Upper lobe of right lung (tissue), 1 donor: ENCODE data around the gene CHCHD3. TPM values are rescaled to one million over a fixed set of nuclear protein-coding genes. Genes with fewer than 3 reads are reported as not detected.
"Not testable (repeated sequence)": the region's sequence is repeated elsewhere in the genome, so short reads cannot be mapped to it uniquely, and the experiment has no call there.

Experiments used
- ATAC-seq: fragments of 200-7000 bp; cut with Tn5 transposase; one replicate; pipeline ENCODE4 v1.9.1; 2020; ENCODE audit warnings: mild to moderate bottlenecking, moderate library complexity
- DNase-seq: peaks from one replicate; pipeline ENCODE4 v3.0.0-alpha.2; 2020
- H3K27ac ChIP-seq: fragments of 200-600 bp; one replicate; pipeline ENCODE4 v1.8.0; 2022
- H3K27me3 ChIP-seq: fragments of 200-600 bp; one replicate; pipeline ENCODE4 v1.8.0; 2022; ENCODE audit warnings: mild to moderate bottlenecking
- H3K36me3 ChIP-seq: fragments of 200-600 bp; one replicate; pipeline ENCODE4 v1.8.0; 2022
- H3K4me1 ChIP-seq: fragments of 200-600 bp; one replicate; pipeline ENCODE4 v1.8.0; 2022
- H3K4me3 ChIP-seq: fragments of 200-600 bp; one replicate; pipeline ENCODE4 v1.8.0; 2022; ENCODE audit warnings: mild to moderate bottlenecking
- H3K9me3 ChIP-seq: fragments of 200-600 bp; one replicate; pipeline ENCODE4 v1.8.0; 2022
- CTCF ChIP-seq: fragments of 200-600 bp; IDR thresholded peaks from one replicate; pipeline ENCODE4 v1.8.0; 2022; ENCODE audit warnings: antibody characterized with exemption
- intact Hi-C: fragments of 100-400 bp; cut with DNase I; formaldehyde crosslinking; loops from one replicate; pipeline ENCODE4 v1.11.0; 2022
- total RNA-seq: library from RNA; stranded (reverse); fragmentation: NEBNext Ultra II Directional; extraction: Animal tissue kit (Norgen Biotek cat#: 25700); gene quantifications from one replicate; pipeline ENCODE4 v1.2.1, GENCODE V29; 2021
- donor health status: DM: no; HTN: yes; CAD: no; lungs with severe emphysema.

The CHCHD3 gene
- total RNA-seq, 1 donor from 2014 or later, result 43.0 TPM

GRCh38 chr7:132979524-132979923, 102.4 kb downstream of the CHCHD3 start:
- H3K27me3 ChIP-seq, result no peaks in the 10 kb centered on the region
- TF ChIP-seq CTCF, result no peak
- no peaks in the 10 kb centered on the region for H3K9me3 ChIP-seq
- intact Hi-C loops, result no loop called here
- ATAC-seq (no peak), DNase-seq (no peak)
- H3K4me1 ChIP-seq, result no peaks in the 10 kb centered on the region
- no peak overlapping the region for H3K27ac ChIP-seq
- no peak overlapping the region for H3K4me3 ChIP-seq
- no peaks in the 10 kb centered on the region for H3K36me3 ChIP-seq

GRCh38 chr7:132977234-132977633, 104.7 kb downstream of the CHCHD3 start:
- Histone ChIP-seq H3K36me3 (no peaks in the 10 kb centered on the region), H3K9me3 (no peaks in the 10 kb centered on the region), H3K4me3 (no peak overlapping the region), H3K27me3 (no peaks in the 10 kb centered on the region), H3K4me1 (no peaks in the 10 kb centered on the region), H3K27ac (no peak overlapping the region)
- intact Hi-C loops, result no loop called here
- DNase-seq, result no peak
- ATAC-seq, result no peak
- TF ChIP-seq CTCF, result no peak

- Histone ChIP-seq H3K27me3 (no peaks in the 10 kb centered on the region), H3K27ac (no peak overlapping the region), H3K36me3 (no peaks in the 10 kb centered on the region), H3K9me3 (no peaks in the 10 kb centered on the region), H3K4me3 (no peak overlapping the region), H3K4me1 (no peaks in the 10 kb centered on the region)
- no peak for DNase-seq
- no peak for ATAC-seq
- TF ChIP-seq CTCF, result no peak
- intact Hi-C loops, result no loop called here
Measured at GRCh38 chr7:132972745-132973144, 109.1 kb downstream of the CHCHD3 start.

GRCh38 chr7:132970257-132970656, 111.6 kb downstream of the CHCHD3 start:
- H3K36me3 ChIP-seq, result no peaks in the 10 kb centered on the region
- no peaks in the 10 kb centered on the region for H3K27me3 ChIP-seq
- ATAC-seq (no peak), DNase-seq (no peak)
- intact Hi-C loops, result no loop called here
- H3K9me3 ChIP-seq, result no peaks in the 10 kb centered on the region
- TF ChIP-seq CTCF, result no peak
- H3K4me3 ChIP-seq, result no peak overlapping the region
- H3K4me1 ChIP-seq, result no peaks in the 10 kb centered on the region
- no peak overlapping the region for H3K27ac ChIP-seq

- Histone ChIP-seq H3K9me3 (no peaks in the 10 kb centered on the region), H3K4me3 (no peak overlapping the region), H3K27ac (no peak overlapping the region), H3K4me1 (no peaks in the 10 kb centered on the region), H3K36me3 (no peaks in the 10 kb centered on the region), H3K27me3 (no peaks in the 10 kb centered on the region)
- DNase-seq, result no peak
- intact Hi-C loops, result no loop called here
- TF ChIP-seq CTCF, result no peak
- ATAC-seq, result no peak
Measured at GRCh38 chr7:132969520-132969919, 112.4 kb downstream of the CHCHD3 start.

GRCh38 chr7:132967470-132967848, 114.4 kb downstream of the CHCHD3 start:
- ATAC-seq, DNase-seq, H3K9me3 ChIP-seq, H3K36me3 ChIP-seq, H3K27me3 ChIP-seq, H3K4me3 ChIP-seq, H3K27ac ChIP-seq, H3K4me1 ChIP-seq, intact Hi-C loops: not testable (repeated sequence)
